ENCODE measurements around the gene MCEMP1.

- TF ChIP-seq CTCF (IDR thresholded peaks at IDR 0.05): no peak
- TF ChIP-seq POLR2A (IDR thresholded peaks at IDR 0.05): no peak
Observed at GRCh38 chr19:7703332-7703731, 26.4 kb downstream of the MCEMP1 start.
